Epithelial cell of prostate (primary cell): ENCODE measurements around the gene GPN1.
"Not testable (repeated sequence)": the region's sequence is repeated elsewhere in the genome, so short reads cannot be mapped to it uniquely, and the experiment has no call there.

Experiments
- DNase-seq: peaks from one replicate; pipeline ENCODE4 v3.0.0-alpha.2; 2011; ENCODE audit warnings: low read depth, low spot score
- H3K27ac ChIP-seq: fragments of 450-650 bp; 2 replicates; pipeline ENCODE4 v1.5.1; 2017; ENCODE audit warnings: mild to moderate bottlenecking

The GPN1 gene

DNA sequence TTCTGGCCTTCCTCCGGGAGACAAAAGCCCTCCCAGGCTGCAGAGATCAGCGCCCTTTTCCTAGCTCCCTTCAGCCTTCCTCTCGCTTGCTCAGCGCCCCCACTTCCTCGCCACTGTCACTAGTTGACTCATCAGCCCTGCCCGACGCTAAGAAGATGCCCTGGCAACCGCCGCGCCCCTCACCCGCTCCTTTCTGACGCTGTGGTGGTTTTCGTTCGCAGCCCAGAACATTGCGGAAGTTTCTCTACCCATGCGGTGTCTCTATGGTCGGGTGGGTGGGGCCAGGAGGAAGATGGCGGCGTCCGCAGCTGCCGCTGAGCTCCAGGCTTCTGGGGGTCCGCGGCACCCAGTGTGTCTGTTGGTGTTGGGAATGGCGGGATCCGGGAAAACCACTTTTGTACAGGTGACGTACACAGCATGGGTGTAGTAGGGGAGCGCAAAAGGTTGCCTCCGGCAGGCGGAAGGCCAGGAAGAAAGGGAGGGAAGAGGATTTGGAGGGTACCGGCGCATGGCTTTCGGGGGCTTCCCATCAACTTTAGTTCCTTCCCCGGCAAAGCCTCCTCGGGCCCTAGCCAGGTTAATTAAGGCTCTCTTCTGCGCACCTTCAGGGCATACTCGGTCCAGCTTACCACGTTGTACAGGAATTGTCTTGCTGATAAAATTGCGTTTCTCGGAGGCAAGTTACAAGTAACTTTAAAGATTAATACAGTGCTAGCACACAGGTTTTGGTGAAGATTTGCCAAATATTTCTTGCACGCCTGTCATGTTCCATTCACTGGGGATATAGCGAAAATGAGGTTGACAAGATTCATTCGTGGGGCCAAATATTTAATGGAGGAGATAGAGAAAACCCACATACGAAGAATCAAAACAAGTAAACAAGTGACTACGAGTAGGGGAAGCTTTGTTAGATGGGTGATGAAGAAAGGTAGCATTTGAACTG lies at the start of gene GPN1, which contains the start of gene CCDC121:
Gene GPN1 (plus strand): TSS at position 284 of the 943 bp plus-strand sequence. CDS start 9 bp downstream, at position 293.
Gene CCDC121 (minus strand): TSS at position 246 of the 943 bp plus-strand sequence. CDS start 1,213 bp downstream, outside the sequence.
- peak; percentile 76 for DNase-seq
- peak within 1 kb of the TSS; percentile 94 for H3K27ac ChIP-seq

DNA sequence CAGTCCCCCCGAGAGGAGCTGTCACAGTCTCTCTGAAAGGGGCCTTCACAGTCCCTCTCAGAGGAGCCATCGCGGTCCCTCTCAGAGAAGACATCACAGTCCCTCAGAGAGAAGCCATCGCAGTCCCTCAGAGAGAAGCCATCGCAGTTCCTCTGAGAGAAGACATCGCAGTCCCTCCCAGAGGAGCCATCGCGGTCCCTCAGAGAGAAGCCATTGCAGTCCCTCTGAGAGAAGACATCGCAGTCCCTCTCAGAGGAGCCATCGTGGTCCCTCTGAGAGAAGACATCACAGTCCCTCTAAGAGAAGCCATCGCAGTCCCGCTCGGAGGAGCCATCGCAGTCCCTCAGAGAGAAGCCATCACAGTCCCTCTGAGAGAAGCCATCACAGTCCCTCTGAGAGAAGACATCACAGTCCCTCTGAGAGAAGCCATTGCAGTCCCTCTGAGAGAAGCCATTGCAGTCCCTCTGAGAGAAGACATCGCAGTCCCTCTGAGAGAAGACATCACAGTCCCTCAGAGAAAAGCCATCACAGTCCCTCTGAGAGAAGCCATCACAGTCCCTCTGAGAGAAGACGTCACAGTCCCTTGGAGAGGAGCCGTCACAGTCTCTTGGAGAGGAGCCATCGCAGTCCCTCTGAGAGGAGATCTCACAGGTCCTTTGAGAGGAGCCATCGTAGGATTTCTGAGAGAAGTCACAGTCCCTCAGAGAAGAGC lies 47.3 kb upstream of the GPN1 start:
- DNase-seq, result no peak
- H3K27ac ChIP-seq, result no peak overlapping the region

DNA sequence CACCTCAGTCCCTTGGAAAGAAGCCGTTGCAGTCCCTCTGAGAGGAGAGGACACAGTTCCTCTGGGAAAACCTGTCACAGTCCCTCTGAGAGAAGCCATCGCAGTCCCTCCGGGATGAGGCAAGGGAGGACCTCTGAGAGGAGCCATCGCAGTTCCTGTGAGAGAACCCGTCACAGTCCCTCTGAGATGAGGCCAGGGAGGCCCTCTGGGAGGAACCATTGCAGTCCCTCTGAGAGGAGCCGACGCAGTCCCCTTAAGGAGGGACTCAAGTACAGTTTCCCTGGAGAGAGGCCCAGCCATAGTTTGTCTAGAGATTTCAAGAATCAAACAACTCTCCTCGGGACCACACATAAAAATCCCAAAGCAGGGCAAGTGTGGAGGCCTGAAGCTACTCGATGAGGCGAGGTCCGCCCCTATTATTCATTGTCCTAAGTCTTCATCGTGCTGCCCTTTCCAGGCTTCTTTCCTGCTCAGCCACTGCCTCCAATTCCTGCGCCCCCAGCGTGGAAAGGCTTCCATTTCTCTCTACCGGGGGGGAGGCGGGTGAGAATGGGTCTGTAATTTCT lies 46.6 kb upstream of the GPN1 start:
- DNase-seq, result no peak

DNA sequence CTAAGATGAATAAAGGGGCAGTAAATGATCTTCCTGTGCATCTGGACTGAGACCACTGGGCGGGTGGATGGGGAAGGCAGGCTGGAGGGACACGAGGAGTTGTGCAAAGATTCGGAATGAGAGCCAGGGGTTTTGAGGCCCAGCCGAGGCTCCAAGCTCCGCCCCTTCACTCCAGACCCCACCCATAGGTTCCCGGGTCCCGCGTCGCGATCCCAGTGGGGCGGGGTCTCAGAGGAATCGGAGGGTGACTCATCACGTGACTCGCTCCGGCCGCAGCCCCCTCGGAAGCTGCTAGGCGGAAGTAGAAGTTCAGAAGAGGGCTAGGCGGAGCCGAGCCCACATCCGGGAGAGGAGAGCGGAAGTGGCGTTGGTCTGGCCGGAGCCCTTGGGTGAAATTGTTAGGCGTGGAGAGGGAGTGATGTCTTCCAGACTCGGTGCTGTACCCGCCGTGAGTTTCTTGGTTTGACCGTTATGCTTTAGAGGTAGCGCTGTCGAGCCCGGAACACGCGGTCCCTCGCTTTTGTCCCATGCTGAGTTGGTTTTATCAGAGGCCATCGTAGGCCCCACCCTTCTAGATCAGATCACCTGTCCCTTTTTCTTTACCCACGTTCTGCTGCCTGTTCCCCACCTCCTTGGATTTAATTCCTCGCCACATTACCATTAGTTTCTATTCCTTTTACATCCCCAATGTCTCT lies 46.0 kb upstream of the GPN1 start, which contains the start of gene ZNF512:
Gene ZNF512 (plus strand): TSS at position 348 of the 695 bp plus-strand sequence. CDS start 71 bp downstream, at position 419.
- peak within 1 kb of the TSS; percentile 61 for H3K27ac ChIP-seq
- no peak for DNase-seq

More for the DNA sequence above, 46.6 kb upstream of the GPN1 start:
- H3K27ac ChIP-seq, result peak overlapping the region; percentile 61

DNA sequence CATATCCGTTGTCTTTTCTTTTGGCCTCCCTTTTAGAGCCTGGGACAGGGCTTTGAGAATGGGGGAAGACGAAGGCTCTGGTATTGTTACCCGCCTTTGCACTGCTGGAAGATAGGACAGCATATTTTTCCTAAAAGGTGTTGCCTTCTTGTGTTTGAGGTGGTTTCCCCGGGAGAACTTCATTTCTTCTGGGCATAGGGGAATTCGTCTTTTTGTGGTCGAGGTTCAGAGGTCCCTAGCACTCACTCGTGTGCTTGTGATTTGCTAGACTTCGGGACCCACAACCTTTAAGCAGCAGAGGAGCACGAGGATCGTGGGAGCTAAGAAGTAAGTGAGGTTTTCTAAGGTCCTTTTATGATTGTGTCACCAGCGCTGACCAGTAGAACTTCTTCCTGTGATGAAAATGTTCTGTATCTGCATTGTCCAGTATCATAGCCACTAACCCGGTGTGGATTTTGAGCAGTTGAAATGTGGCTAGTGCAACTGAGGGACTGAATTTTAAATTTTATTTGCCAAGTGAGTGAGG lies 45.4 kb upstream of the GPN1 start:
- H3K27ac ChIP-seq, result peak overlapping the region; percentile 61
- no peak for DNase-seq

DNA sequence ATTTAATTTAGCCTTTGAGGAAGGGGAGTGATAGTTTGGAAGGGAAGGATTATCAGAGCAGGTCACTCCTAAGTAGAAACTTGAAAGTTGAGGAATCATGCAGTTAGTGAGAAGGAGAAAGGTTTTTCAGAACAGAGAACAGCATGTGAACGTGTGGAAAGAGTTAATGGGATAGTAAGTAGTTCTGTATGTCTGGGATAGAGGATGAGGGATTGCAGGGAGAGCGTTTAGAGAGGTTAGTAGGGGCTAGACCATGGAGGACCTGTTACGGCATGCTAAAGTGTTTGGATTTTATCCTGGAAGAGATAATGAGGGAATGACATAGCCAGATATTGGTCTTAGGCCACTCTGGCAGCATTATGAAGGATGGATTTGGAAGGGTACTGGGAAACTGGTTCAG lies 44.3 kb upstream of the GPN1 start:
- DNase-seq, result no peak
- H3K27ac ChIP-seq, result no peak overlapping the region

DNA sequence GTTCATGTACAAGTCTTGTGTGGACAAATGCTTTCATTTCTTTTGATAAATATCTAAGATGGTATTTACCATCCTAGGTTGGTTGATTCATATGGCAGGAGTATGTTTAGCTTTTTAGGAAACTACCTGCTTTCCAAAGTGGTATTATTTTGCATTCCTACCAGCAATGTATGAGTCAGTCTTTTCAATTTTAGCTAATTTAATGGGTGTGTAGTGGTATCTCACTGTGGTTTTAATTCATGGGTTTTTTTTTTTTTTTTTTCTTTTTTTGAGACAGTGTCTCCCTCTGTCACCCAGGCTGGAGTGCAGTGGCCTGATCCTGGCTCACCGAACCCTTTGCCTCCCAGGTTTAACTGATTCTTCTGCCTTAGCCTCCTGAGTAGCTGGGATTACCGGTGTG lies 41.8 kb upstream of the GPN1 start:
- DNase-seq, result no peak
- no peak overlapping the region for H3K27ac ChIP-seq

DNA sequence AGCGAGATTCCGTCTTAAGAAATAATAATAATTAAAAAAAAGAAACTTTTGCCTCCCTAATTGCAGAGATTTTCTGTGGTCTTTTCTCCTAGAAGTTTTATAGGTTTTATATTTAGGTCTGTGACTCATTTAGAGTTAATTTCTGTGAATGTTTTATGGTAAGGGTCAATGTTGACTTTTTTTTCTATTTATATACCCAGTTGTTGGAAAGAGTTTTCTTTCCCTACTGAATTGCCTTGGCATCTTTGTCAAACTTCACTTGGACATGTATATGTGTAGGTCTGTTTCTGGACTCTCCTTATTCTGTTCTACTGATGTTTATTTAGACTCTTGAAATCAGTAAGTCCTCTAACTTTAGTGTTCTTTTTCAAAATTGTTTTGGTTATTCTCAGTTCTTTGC lies 40.5 kb upstream of the GPN1 start:
- DNase-seq, result no peak
- H3K27ac ChIP-seq, result no peak overlapping the region

DNA sequence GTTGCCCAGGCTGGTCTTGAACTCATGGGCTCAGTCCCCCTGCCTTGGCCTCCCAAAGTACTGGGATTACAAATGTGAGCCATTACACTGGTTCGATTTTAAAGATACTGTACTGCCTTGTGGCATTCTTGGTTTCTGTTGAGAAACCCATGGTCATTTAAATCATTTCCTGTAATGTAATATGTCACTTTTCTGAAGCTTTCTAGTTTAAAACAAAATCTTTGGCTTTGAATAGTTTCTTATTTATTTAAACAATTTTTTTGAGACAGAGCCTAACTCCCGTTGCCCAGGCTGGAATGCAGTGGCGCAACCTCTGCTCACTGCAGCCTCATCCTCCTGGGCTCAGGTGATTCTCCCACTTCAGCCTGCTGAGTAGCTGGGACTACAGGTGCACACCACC lies 37.1 kb upstream of the GPN1 start:
- H3K27ac ChIP-seq, result no peak overlapping the region
- no peak for DNase-seq

DNA sequence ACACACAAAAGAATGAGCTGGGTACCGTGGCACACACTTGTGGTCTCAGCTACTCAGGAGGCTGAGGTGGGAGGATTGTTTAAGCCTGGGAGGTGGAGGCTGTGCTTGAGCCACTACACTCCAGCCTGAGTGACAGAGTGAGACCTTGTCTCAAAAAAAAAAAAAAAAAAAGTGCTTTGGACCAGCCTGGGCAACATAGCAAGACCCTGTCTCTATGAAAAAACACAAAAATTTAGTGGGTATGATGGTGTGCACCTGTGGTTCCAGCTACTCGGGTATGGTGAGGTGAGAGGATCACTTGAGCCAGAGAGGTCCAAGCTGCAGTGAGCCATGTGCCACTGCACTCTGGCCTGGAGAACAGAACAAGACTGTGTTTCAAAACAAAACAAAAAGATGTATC lies 35.6 kb upstream of the GPN1 start:
- no peak overlapping the region for H3K27ac ChIP-seq
- no peak for DNase-seq

DNA sequence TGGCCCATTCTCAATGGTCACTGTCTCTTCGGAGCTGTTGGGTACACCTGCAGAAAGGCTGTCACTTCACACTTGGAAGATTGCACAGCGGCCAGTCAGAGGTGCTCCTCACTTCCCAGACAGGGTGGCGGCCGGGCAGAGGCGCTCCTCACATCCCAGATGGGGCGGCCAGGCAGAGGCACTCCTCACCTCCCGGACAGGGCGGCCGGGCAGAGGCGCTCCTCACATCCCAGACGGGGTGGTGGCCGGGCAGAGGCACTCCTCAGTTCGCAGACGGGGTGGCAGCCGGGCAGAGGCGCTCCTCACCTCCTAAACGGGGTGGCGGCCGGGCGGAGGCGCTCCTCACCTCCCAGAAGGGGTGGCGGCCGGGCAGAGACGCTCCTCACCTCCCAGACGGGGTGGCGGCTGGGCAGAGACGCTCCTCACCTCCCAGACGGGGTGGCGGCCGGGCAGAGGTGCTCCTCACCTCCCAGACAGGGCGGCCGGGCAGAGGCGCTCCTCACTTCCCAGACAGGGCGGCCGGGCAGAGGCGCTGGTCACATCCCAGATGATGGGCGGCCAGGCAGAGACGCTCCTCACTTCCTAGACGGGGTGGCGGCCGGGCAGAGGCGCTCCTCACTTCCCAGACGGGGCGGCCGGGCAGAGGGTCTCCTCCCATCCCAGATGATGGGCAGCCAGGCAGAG lies 34.7 kb upstream of the GPN1 start:
- H3K27ac ChIP-seq, DNase-seq: not testable (repeated sequence)

DNA sequence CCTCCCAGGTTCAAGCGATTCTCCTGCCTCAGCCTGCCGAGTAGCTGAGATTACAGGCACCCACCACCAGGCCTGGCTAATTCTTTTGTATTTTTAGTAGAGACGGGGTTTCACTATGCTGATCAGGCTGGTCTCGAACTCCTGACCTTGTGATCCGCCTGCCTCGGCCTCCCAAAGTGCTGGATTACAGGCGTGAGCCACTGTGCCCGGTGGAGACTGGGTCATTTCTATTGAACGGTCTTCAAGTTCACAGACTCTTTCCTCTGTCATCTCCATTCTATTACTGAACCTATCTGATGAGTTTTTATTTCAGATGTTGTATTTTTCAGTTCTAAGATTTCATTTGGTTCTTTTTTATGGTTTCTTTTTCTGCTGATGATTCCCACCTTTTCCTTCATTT lies 33.4 kb upstream of the GPN1 start:
- not testable (repeated sequence) for DNase-seq, H3K27ac ChIP-seq

DNA sequence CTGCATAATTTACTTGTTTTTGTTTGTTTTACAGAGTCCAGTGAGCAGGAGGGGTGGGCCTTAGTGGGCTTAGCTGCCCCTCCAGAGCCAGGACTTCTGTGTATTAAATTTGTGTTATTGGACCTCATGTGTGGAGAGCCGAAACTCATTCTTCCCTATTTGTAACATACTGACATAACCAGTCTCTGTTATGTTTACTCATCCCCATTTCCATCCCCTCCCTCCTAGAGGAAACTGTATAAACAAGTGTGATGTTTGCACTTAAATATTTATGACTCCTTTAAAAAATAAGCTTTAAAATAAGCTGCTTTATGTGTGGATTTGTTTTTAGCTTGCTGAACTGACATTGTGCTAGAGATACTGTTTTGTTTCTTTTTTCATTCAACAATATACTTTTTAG lies 32.2 kb upstream of the GPN1 start:
- peak; percentile 41 for DNase-seq
- peak overlapping the region; percentile 40 for H3K27ac ChIP-seq

DNA sequence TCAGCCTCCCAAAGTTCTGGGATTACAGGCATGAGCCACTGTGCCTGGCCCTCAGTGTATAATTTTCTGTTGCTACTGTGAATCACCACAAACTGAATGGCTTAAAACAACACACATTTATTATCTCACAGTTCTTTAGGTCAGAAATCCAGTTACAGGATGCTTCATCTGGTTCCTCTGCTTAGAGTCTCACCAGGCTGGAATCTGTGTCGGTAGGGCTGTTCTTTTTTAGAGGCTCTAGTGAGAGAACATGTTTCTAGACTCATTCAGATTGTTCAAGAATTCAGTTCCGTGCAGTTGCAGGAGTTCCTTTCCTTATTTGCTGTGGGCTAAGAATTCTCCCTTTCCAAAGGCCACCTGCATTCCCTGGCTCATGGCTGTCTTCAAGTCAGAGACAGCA lies 22.2 kb upstream of the GPN1 start:
- H3K27ac ChIP-seq, result no peak overlapping the region
- no peak for DNase-seq

DNA sequence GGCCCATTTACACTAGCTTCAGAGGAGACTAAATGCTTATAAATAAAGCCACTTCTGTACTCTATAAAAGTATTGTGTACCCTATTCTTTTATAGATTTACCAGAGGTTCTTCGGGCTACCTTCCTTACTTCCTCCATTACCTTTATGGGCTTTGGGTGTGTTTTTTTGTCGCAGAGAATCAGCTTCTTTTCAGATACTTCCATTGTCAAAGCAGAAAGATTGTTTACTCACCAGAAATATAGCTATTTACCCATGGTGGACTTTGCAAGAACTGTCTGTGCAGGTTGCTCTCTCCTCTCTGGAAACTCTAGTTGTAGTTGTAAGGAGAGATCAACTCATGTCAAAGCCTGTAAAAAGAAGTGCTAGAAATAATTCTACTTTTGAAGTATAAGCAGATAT lies 14.9 kb upstream of the GPN1 start:
- no peak for DNase-seq
- H3K27ac ChIP-seq, result no peak overlapping the region

DNA sequence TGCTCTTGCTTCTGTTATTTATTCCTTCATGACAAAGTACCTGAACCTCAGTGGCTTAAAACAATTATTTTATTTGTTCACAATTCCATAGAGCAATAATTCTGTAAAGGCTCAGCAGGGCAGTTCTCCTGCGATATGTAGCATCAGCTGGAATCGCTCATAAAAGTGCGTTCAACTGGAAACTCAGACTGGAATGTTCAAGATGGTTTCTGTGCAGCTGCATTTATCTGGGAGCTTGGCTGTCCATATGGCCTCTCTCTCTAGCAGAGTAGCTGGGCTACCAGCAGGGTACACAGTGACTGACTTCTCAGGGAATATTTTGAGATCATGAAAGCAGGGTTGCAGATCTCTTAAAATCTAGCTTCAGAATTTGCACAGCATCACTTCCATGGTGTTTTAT lies 13.5 kb upstream of the GPN1 start:
- DNase-seq, result no peak
- no peak overlapping the region for H3K27ac ChIP-seq

DNA sequence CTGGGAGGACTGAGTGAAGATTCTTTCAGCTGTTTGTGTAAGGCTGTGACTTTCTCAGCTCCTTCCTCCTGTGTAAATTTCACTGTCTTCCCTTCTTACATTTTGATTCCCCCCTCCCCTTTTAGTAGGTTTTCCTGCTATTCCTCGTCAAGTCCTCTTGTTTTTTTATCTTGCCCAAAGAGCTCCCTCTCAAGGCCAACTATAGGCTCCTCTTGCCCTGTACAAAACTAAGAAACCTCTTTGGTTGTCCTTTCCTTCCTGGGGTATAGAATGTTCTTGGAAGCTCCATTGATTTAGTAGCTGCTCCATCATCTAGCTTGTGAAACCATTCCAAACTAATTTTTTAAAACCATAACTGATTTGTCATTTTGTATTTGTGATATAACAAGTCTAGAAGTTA lies 7.3 kb upstream of the GPN1 start:
- no peak overlapping the region for H3K27ac ChIP-seq
- no peak for DNase-seq

DNA sequence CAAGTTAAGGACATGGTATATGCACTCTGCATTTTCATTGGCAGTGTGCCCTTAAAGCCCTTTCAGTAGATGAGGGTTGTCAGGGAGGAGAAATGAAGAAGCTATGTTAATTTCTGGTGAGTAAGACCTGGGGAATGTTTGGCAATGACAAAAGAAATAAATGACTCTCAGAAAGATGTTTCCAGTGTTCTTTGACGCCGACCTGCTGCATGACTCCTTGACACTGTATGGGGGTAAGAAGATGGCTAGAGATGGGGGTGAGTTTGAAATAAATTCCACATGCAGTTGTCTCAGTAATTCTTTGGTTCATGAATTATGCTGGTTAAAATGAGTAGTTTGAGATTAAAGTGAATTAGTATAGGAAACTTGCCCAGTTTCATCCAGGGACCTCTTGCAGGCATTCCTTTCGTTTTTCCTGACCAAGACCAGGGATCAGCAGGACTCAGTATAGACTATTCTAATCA lies 5.9 kb upstream of the GPN1 start:
- H3K27ac ChIP-seq, result no peak overlapping the region
- DNase-seq, result no peak

DNA sequence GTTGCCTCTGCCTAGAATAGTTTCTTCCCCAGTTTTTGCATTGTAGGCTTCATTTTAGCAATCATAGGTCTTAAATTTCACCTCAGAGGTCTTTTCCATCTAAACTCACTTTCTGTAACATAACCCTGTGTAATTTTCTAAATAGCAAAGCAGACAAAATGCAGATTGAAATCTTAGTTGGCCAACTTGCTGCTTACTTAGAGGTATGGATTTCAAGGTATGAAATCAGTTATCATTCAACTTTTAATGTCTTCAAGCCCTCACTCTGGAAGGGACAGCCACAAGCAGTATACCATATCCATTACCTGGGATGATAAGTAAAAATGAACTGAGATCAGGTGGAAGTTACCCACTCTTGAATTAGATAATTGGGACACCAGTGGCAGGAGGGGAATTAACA lies 3.9 kb upstream of the GPN1 start:
- H3K27ac ChIP-seq, result peak overlapping the region; percentile 94
- no peak for DNase-seq
